UCSD-AML1 (cell line): ENCODE data around the gene MXRA7.
A peak's percentile ranks its signal among the peaks of the same experiment; 100 is the strongest.
"Not testable (repeated sequence)": the region's sequence is repeated elsewhere in the genome, so short reads cannot be mapped to it uniquely, and the experiment has no call there.

Experiments used
- DNase-seq: peaks from one replicate; lab custom pipeline; 2025; ENCODE audit not compliant: unreplicated experiment; lab: John Stamatoyannopoulos, UW

Gene MXRA7

GRCh38 chr17:76735586-76736348 lies 25.0 kb upstream of the MXRA7 start:
- DNase-seq, result no peak

- no peak for DNase-seq
Observed at GRCh38 chr17:76735006-76735405, 24.2 kb upstream of the MXRA7 start.

GRCh38 chr17:76734080-76734840 lies 23.5 kb upstream of the MXRA7 start:
- DNase-seq, result peak; percentile 20

- DNase-seq, result no peak
Observed at GRCh38 chr17:76733618-76733957, 22.8 kb upstream of the MXRA7 start.

DNA sequence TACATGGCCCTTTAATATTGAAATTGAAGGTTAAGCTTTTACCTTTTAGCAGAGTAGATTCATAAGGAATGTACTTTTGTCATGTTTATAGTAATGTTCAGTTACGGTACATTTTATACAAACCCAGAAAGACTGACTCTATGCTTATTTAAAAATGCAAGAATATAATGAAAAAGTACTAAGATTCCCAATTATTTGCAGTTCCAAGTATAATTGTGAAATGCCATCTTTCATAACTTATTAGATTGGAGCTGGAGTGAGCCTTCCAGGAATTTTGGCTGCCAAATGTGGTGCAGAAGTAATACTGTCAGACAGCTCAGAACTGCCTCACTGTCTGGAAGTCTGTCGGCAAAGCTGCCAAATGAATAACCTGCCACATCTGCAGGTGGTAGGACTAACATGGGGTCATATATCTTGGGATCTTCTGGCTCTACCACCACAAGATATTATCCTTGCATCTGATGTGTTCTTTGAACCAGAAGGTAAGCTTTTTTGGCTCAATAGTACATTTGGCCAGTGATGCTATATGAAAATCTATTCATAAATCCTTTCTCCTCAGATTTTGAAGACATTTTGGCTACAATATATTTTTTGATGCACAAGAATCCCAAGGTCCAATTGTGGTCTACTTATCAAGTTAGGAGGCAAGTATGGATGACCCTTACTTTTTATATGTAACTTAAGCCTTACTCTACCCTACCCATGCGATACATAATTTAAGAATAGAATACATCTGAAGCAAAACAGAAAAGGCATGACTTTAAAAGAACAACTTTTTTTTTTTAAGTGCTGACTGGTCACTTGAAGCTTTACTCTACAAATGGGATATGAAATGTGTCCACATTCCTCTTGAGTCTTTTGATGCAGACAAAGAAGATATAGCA lies 22.2 kb upstream of the MXRA7 start:
- DNase-seq, result no peak

DNA sequence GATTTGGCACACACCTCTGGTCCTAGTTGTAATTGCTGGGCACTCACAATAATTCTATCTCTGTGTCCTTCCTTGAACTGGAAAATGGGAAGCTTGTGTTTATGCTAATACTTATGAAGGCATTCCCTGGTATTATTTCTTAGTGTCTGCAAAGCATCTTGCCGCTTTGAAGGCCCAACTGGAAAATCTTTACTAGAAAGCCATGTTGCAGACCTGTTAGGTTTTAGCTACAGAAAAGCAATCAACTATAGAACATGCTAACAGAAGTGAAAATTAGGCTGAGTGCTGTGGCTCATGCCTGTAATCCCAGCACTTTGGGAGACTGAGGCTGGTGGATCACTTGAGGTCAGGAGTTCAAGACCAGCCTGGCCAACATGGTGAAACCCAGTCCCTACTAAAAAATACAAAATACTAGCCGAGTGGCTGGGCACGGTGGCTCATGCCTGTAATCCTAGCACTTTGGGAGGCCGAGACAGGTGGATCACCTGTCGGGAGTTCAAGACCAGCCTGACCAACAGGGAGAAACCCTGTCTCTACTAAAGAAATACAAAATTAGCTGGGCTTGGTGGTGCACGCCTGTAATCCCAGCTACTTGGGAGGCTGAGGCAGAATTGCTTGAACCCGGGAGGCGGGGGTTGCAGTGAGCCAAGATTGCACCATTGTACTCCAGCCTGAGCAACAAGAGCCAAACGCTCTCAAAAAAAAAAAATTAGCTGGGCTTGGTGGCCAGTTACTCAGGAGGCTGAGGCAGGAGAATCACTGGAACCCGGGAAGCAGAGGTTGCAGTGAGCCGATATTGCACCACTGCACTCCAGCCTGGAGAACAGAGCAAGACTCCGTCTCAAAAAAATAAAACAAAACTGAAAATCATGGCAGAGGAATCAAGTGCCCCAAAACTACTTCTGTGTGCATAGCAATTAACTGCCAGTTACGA lies 21.3 kb upstream of the MXRA7 start:
- DNase-seq, result not testable (repeated sequence)

- no peak for DNase-seq
Observed at GRCh38 chr17:76727745-76728456, 17.1 kb upstream of the MXRA7 start.

DNA sequence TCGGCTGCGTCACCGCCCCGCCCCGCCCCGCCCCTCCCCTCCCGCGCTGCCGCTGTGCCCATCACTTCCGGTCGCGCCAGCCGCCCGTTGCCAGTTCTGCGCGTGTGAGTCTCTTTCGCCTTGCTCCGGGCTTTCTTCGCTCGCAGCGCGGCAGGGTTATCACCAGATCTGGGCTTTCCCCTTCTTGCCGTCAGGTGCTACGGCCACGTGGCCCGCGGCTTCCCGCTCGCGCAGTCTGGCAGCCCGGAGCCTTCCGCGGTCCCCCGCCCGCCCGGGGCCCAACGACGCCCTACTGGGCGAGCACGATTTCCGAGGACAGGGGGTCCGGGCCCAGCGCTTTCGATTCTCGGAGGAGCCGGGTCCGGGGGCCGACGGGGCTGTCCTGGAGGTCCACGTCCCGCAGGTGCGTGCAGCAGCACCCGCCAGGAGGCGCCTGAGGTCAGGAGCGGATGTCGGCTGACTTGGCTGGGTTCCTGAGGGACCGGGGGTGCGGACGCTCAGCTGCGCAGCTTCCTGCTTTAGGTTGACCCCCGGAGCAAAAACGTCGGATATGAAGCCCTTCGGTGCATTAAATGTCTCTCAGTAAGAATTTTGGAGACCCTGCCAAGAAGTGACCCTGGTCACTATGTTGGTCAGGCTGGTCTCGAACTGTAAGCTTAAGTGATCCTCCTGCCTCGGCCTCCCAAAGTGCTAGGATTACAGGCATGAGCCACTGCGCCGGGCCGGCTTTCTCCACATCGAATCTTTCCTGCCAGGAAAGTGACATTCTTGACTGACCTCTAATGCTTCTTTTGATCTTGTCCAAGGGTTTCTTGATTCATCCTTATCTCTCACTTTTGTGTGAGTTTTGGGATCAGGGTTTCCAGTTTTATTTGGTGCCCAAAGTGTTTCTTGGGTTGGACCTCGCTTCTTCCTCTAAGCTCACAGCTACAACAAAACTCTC lies 16.3 kb upstream of the MXRA7 start, which contains the start of gene METTL23:
METTL23 (plus strand) TSS at position 64 of the 943 bp plus-strand sequence. CDS start 2,872 bp downstream, outside the sequence.
- peak; percentile 78 for DNase-seq

GRCh38 chr17:76726231-76726775 lies 15.5 kb upstream of the MXRA7 start, which contains the start of gene JMJD6:
Gene JMJD6, minus strand, starts transcription at chr17:76726606. Its CDS starts 131 bp downstream, at chr17:76726475.
- peak; percentile 96 for DNase-seq

DNA sequence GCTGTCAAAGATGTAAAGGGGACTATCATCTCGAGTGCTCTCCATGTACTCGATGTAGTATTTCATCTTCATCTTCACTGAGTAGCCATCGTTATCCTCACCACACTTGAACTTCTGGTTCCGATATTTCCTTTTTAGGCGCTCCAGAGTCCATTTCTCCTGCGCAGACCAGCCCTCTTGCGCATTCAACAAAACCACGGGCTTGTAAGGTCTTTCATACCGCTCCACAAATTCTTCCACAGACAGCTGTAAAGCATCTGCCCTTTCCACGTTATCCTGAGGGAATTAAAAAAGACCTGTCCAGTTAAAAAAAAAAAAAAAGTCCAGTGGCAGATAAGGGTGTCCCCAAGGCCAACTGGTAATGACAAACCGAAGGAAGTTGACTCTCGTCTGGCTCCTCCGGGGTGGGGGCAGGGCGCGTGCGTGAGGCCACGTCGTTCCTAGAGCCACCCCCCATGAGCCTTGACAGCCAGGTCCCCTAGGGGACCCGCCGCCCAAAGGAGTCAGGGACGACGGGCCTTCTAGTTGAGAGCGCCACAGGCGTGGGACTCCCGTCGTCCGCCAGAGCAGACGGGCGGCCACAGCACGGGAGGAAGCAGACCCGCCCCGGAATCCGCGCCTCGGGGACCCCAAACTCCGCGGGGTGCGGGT lies 14.9 kb upstream of the MXRA7 start:
- DNase-seq, result peak; percentile 75

- no peak for DNase-seq
Observed at GRCh38 chr17:76723812-76724211, 13.0 kb upstream of the MXRA7 start.

DNA sequence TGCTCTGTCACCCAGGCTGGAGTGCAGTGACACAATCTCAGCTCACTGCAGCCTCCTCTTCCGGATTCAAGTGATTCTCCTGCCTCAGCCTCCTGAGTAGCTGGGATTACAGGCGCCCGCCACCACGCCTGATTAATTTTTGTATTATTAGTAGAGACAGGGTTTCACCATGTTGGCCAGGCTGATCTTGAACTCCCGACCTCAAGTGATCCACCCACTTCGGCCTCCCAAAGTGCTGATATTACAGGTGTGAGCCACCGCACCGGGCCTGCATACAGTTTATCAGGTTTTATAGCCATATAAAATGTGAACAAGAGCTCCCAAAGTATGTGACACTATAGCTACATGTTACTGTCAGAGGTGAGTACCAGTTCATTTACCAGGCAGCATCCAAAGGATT lies 12.2 kb upstream of the MXRA7 start:
- DNase-seq, result not testable (repeated sequence)

DNA sequence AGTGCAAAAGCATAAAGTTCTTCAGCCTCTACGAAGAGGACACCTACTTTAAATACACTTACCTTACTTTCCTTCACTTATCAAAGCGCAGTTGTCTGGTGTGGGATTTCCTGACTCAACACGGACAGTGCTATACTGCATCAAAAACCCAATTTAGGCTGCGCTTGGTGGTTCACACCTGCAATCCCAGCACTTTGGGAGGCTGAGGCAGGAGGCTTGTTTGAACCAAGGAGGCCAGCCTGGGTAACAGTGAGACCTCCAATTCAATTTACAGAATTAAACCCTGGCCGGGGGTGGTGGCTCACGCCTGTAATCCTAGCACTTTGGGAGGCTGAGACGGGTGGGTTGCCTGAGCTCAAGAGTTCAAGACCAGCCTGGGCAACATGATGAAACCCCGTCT lies 11.5 kb upstream of the MXRA7 start:
- no peak for DNase-seq

DNA sequence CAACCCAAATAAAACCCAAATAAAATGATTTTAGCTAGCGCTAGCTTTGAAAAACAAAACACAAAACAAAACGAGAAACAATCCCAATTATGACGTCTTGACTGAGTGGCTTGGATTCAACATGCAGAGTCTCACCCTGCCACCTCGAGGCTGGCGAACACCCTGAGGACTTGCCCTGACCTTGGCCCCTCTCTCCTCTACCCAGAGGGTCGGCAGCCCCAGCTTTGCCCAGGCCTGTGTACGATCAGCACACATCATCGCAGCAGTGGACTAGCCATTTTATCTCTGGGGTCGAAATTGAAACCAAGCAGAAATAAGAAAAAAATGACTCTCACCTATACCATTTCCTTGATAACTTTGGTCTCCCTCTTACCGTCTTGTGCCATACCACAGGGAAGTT lies 10.7 kb upstream of the MXRA7 start:
- no peak for DNase-seq

DNA sequence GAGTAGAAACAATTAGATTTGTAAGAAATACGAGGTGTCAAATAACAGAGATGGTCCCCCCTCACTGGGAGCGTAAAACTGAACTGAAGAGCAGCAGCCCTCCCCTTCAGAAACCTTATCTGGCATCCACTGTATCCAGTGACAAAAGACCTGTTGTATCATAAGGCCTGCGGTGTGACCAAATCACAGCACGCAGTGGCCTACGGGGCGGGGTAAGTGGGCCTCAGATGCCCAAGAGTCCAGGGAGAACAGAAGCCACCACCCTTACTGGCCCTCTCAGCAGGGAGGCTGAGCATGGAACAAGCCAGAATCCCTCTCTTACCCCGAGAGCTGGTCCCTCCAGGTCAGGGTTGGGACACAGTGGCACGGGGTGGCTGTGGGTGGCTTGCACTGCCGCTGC lies 10.2 kb upstream of the MXRA7 start:
- no peak for DNase-seq

DNA sequence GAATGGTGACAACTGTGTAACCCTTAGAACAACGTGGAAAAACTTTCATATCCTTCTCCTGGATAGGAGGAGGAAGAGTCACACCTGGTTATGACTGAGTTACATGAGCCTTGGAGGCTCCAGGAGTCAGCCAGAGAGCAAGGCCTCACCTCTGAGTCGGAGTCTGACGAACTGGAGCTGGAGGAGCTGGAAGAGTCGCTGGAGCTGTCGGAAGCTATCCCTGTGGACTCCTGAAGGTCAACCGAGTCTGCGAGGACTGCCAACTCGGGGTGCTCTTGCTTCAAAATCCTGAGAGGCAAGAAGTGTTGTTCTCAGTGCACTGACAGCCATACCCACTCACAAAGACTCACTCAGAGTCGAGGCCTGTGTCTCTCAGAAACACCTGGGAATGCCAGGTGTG lies 9.4 kb upstream of the MXRA7 start:
- no peak for DNase-seq

- no peak for DNase-seq
Observed at GRCh38 chr17:76718516-76718915, 7.8 kb upstream of the MXRA7 start.

DNA sequence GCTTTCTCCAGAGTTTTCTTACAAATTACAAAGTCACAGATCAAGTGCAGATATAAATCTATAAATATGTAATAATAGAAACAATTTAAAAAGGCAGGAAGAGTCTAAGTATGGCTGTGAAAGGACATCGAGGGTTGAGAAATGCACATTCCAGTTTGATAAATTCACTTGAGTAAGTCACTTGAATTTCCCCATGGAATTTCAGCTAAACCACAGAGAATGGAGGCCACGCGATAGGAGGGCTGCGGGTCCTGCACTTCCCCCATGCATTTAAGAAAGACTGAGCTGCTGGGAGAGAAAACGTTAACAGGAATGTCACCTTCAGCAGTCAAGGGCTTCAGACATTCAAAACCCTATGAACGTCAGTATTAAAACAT lies 6.1 kb upstream of the MXRA7 start:
- DNase-seq, result no peak
